ENCODE measurements around the gene VAT1. TPM values are rescaled to one million over a fixed set of nuclear protein-coding genes. Genes with fewer than 3 reads are reported as not detected.

Gene VAT1
- total RNA-seq (2011; cell fraction: chromatin; rRNA removed; ENCODE audit: low replicate concordance): 30.5 and 61.9 TPM in 2 replicates
- 43.8 and 46.4 TPM in 2 replicates for total RNA-seq (2011; cell fraction: nucleolus; rRNA removed)
- total RNA-seq (2011; cell fraction: nucleoplasm; rRNA removed): 40.5 and 42.9 TPM in 2 replicates
- total RNA-seq (2014; rRNA removed): 72.5 and 96.7 TPM in 2 replicates
- 58.6 and 60.6 TPM in 2 replicates for total RNA-seq (2014; rRNA removed; fragmentation: Illumina TruSeq; extraction: Trizol)
- total RNA-seq (2015; rRNA removed; fragmentation: Illumina TruSeq; extraction: Trizol): 94.7 and 97.8 TPM in 2 replicates
- total RNA-seq (2021): 141 and 153 TPM in 2 replicates
- 46.3 and 61.6 TPM in 2 replicates for polyA plus RNA-seq (2011; rRNA removed)
- 43.4 and 85.3 TPM in 2 replicates for polyA plus RNA-seq (2011; cell fraction: cytosol; rRNA removed)
- 24.4 and 32.6 TPM in 2 replicates for polyA plus RNA-seq (2011; cell fraction: nucleus; rRNA removed)
- polyA plus RNA-seq (2012): 310 and 384 TPM in 2 replicates
- 108 and 109 TPM in 2 replicates for polyA plus RNA-seq (2014; fragmentation: Illumina TruSeq; extraction: Trizol)
- polyA plus RNA-seq (2014; fragmentation: Nextera tagmentation; extraction: Ambion mirVana): 10 to 100 TPM; 29.4 to 46.0 TPM
- polyA plus RNA-seq (2014; rRNA removed): 62.2 and 66.7 TPM in 2 replicates
- polyA minus RNA-seq (2011; rRNA and poly(A)+ RNA removed): 83.5 and 143 TPM in 2 replicates
- polyA minus RNA-seq (2011; cell fraction: cytosol; rRNA and poly(A)+ RNA removed): 71.9 and 78.2 TPM in 2 replicates
- polyA minus RNA-seq (2011; cell fraction: nucleus; rRNA and poly(A)+ RNA removed): 13.9 and 17.1 TPM in 2 replicates
- Bru-seq, nascent RNA: percentile 80 among the genes with signal in this experiment
- percentile 86 among the genes with signal in this experiment for BruChase-seq, experiment 1, labeled RNA remaining after a 2-hour chase
- percentile 91 among the genes with signal in this experiment for BruChase-seq, experiment 2, labeled RNA remaining after a 6-hour chase
- long read RNA-seq, experiment 1, transcript VAT1-201 (6 exons, 2,734 nt): major isoform, 43 of 124 reads
- long read RNA-seq, experiment 1, partial matches to known transcripts: 3 of 124 reads
- long read RNA-seq, experiment 1, other reads (novel, unspliced or antisense): 78 of 124 reads
- long read RNA-seq, experiment 2, transcript VAT1-201 (6 exons, 2,734 nt): major isoform, 113 of 181 reads
- long read RNA-seq, experiment 2, partial matches to known transcripts: 24 of 181 reads
- long read RNA-seq, experiment 2, other reads (novel, unspliced or antisense): 44 of 181 reads
- long read RNA-seq, experiment 3, transcript VAT1-201 (6 exons, 2,734 nt): major isoform, 25 of 33 reads
- long read RNA-seq, experiment 3, partial matches to known transcripts: 8 of 33 reads
- long read RNA-seq, experiment 3, other reads (novel, unspliced or antisense): 0 of 33 reads

GRCh38 chr17:43021741-43022512 is at the start of gene VAT1:
Gene VAT1, minus strand, starts transcription at chr17:43022385. Its CDS starts 63 bp downstream, at chr17:43022322.
- Histone ChIP-seq H3K4me3 (peak within 1 kb of the TSS; percentile 87), H4K20me1 (replicated peaks; ENCODE audit: control insufficient read depth, insufficient read depth, low read length) (peaks cover 6% of the 10 kb centered on the region; the same call in 1 of the 2 replicates), H2AFZ (ENCODE audit: low read depth, low read length) (peak within 1 kb of the TSS; percentile 94), H3K36me3 (ENCODE audit: control insufficient read depth, insufficient read depth, low read length) (peaks cover 21% of the 10 kb centered on the region; the same call in 2 of the 3 replicates), H3K9ac (ENCODE audit: insufficient read depth in 1 of 2, low read depth in 2 of 2, low read length in 2 of 2) (peak within 1 kb of the TSS; percentile 68 to 96), H3K79me2 (ENCODE audit: control insufficient read depth, insufficient read depth, low read length) (peaks cover 40% of the 10 kb centered on the region), H3K9me3 (replicated peaks; ENCODE audit: control insufficient read depth, insufficient read depth, low read depth, low read length) (no peaks in the 10 kb centered on the region), H3K4me1 (replicated peaks in 1 of 2; ENCODE audit: control insufficient read depth in 2 of 2, insufficient read depth in 2 of 2, low read length in 2 of 2) (peaks cover 27 to 61% of the 10 kb centered on the region in 2 experiments), H3K9me1 (ENCODE audit: control insufficient read depth, insufficient read depth, low read length) (peaks cover 10% of the 10 kb centered on the region), H3K4me2 (ENCODE audit: insufficient read depth, low read length) (peak within 1 kb of the TSS; percentile 99), H3K27me3 (ENCODE audit: control insufficient read depth in 2 of 2, insufficient read depth in 2 of 2, low read length in 2 of 2) (no peaks in the 10 kb centered on the region), H3K27ac (ENCODE audit: extremely low read depth, low read depth, low read length) (peak within 1 kb of the TSS; percentile 83)
- FAIRE-seq (peak; percentile 62), DNase-seq (ENCODE audit: extremely low read depth in 1 of 4, low spot score in 3 of 4) (peak; percentile 71 to 91 (median 77)), ATAC-seq (peak; percentile 75)
- no TSS peak for BruUV-seq (replicated peaks)
- 2% methylated on average over 57 of the region's 80 CpGs for WGBS (ENCODE audit: insufficient coverage, low coverage, missing lambda C conversion rate)
- ChIA-PET POLR2A (interaction anchor here (0.6 to 6.7 kb wide), 5 partner anchors 9 to 1005 kb away, joined by 3 to 79 read pairs (median 7); partner anchors contain the start of gene RPL27), CTCF (ENCODE audit: low intra/inter-chr PET ratio) (no interaction called here)
- intact Hi-C loops (cut with micrococcal nuclease): no loop called here
- in situ Hi-C loops (cut with MboI): no loop called here
- TF ChIP-seq MYNN (IDR thresholded peaks at IDR 0.05): no peak
- no peak for TF ChIP-seq MYNN (CRISPR knock-in tag; IDR thresholded peaks at IDR 0.05)
- TF ChIP-seq TAF9B (IDR thresholded peaks at IDR 0.05; ENCODE audit: partially characterized antibody): peak; percentile 59
- TF ChIP-seq ZNF717 (CRISPR knock-in tag; IDR thresholded peaks at IDR 0.05): no peak
- TF ChIP-seq, protein P1, sequence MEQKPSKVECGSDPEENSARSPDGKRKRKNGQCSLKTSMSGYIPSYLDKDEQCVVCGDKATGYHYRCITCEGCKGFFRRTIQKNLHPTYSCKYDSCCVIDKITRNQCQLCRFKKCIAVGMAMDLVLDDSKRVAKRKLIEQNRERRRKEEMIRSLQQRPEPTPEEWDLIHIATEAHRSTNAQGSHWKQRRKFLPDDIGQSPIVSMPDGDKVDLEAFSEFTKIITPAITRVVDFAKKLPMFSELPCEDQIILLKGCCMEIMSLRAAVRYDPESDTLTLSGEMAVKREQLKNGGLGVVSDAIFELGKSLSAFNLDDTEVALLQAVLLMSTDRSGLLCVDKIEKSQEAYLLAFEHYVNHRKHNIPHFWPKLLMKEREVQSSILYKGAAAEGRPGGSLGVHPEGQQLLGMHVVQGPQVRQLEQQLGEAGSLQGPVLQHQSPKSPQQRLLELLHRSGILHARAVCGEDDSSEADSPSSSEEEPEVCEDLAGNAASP (IDR thresholded peaks at IDR 0.05): no peak
- TF ChIP-seq FOXP1 (CRISPR knock-in tag; IDR thresholded peaks at IDR 0.05): no peak
- no peak for TF ChIP-seq CREB5 (CRISPR knock-in tag; IDR thresholded peaks at IDR 0.05)
- no peak for TF ChIP-seq AFF1 (IDR thresholded peaks at IDR 0.05; ENCODE audit: low read depth in 1 of 2, partially characterized antibody in 2 of 2)
- TF ChIP-seq ZNF695 (CRISPR knock-in tag; IDR thresholded peaks at IDR 0.05): no peak

Measured in K562 (cell line).